A673 (cell line): ENCODE measurements around the gene DENND6B.

Source experiments
- EZH2 ChIP-seq: fragments of 200-600 bp; sonication (generic); IDR thresholded peaks from 2 replicates; pipeline ENCODE4 v1.6.1; 2017; ENCODE audit warnings: borderline replicate concordance, low read depth, mild to moderate bottlenecking, mixed read lengths, antibody characterized with exemption, low read length; ENCODE audit not compliant: poor library complexity, severe bottlenecking
- TF ChIP-seq, protein P1 (sequence below): fragments of 300-800, 200-600 bp; sonication (generic); conservative IDR thresholded peaks from 2 replicates; pipeline ENCODE4 v1.5.1; 2017; ENCODE audit warnings: low read depth, mild to moderate bottlenecking, antibody characterized with exemption, low read length, moderate library complexity, mixed read lengths

DNA sequence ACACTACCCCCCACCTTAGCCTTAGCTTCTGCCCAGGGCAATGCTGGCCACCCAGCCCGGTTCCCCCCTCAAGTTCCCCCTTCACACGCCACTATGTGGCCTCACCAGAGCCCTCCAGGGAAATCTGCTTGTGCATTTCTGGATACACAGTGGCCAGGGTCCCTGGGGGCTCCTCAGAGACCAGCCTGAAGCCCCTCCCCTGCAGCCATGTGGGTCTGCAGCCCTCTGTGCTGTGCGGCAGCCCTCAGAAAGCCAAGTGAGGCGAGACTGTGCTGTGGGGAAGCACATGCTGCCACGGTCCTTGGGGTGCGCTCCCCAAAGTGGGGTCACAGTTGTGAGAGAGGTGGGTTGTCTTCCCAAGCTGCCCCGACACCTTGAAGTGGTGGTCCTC lies 17.2 kb downstream of the DENND6B start:
- no peak for TF ChIP-seq EZH2
- TF ChIP-seq, protein P1, sequence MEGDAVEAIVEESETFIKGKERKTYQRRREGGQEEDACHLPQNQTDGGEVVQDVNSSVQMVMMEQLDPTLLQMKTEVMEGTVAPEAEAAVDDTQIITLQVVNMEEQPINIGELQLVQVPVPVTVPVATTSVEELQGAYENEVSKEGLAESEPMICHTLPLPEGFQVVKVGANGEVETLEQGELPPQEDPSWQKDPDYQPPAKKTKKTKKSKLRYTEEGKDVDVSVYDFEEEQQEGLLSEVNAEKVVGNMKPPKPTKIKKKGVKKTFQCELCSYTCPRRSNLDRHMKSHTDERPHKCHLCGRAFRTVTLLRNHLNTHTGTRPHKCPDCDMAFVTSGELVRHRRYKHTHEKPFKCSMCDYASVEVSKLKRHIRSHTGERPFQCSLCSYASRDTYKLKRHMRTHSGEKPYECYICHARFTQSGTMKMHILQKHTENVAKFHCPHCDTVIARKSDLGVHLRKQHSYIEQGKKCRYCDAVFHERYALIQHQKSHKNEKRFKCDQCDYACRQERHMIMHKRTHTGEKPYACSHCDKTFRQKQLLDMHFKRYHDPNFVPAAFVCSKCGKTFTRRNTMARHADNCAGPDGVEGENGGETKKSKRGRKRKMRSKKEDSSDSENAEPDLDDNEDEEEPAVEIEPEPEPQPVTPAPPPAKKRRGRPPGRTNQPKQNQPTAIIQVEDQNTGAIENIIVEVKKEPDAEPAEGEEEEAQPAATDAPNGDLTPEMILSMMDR = no peak
